H7 (cell line): ENCODE measurements around the gene INO80C. TPM values are rescaled to one million over a fixed set of nuclear protein-coding genes. Genes with fewer than 3 reads are reported as not detected.

Experiments
- DNase-seq: peaks from one replicate; pipeline ENCODE4 v3.0.0; 2012
- H3K27me3 ChIP-seq: 2 replicates; pipeline ENCODE4 v1.6.0; 2011; ENCODE audit warnings: mild to moderate bottlenecking, low read length; ENCODE audit not compliant: control insufficient read depth, insufficient read depth
- H3K36me3 ChIP-seq: replicated peaks from 2 replicates; pipeline ENCODE4 v1.5.1; 2011; ENCODE audit warnings: low read length; ENCODE audit not compliant: control insufficient read depth, insufficient read depth
- H3K4me3 ChIP-seq: 2 replicates; pipeline ENCODE4 v1.5.1; 2011; ENCODE audit warnings: low read depth, mild to moderate bottlenecking, control low read depth, low read length, moderate library complexity; ENCODE audit not compliant: insufficient read depth
- total RNA-seq: library from RNA; depleted of rRNA; stranded (reverse); fragments of >200 nt; shearing (Covaris generic); gene quantifications from 2 replicates; pipeline ENCODE4 v1.2.3, GENCODE V29; 2014

INO80C gene
- total RNA-seq, 1 experiment from 2014 or later = 18.0 TPM

GRCh38 chr18:35516789-35517188, 19.0 kb upstream of the INO80C start:
- no peak for DNase-seq
- H3K27me3 ChIP-seq = no peaks in the 10 kb centered on the region
- H3K4me3 ChIP-seq = no peak overlapping the region
- H3K36me3 ChIP-seq = no peaks in the 10 kb centered on the region

GRCh38 chr18:35516351-35516750, 18.6 kb upstream of the INO80C start:
- DNase-seq = no peak
- Histone ChIP-seq H3K4me3 (no peak overlapping the region), H3K27me3 (no peaks in the 10 kb centered on the region), H3K36me3 (no peaks in the 10 kb centered on the region)

GRCh38 chr18:35515460-35516130, 17.8 kb upstream of the INO80C start:
- DNase-seq = no peak
- H3K4me3 ChIP-seq = no peak overlapping the region
- no peaks in the 10 kb centered on the region for H3K27me3 ChIP-seq
- H3K36me3 ChIP-seq = no peaks in the 10 kb centered on the region

DNA sequence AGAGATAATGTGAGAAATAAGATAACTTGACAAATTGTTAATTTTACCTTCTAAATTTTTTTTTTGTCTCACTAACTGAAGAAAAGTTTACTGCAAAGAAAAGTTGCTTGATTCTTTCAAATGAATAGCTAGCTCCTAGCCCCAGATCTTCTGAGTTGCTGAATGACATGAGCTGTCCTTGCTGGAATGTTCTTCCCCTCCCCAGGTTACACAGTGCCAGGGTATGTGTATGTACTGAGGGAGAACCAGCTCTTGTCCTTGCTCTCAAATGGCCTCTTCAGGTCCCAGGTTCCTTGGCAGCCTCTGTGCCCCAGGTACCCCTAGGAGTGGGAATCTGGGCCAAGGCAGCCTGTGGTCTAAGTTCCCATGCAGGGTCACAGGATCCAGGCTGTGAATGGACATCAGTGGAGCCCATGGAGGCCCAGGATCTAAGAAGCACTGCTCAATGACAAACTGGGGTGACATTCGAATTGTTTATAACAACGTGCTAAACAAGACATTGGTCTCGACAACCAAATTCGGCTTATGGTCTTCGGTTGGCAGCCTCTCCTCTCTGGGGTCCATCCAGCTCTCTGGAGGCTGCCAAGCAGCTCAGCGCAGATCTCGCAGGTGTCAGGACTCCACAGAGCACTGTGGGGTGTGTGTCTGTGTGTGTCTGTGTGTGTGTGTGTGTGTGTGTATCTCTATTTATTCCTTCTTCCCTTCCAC, 17.1 kb upstream of the INO80C start:
- no peak overlapping the region for H3K4me3 ChIP-seq
- no peaks in the 10 kb centered on the region for H3K27me3 ChIP-seq
- H3K36me3 ChIP-seq = no peaks in the 10 kb centered on the region
- no peak for DNase-seq

DNA sequence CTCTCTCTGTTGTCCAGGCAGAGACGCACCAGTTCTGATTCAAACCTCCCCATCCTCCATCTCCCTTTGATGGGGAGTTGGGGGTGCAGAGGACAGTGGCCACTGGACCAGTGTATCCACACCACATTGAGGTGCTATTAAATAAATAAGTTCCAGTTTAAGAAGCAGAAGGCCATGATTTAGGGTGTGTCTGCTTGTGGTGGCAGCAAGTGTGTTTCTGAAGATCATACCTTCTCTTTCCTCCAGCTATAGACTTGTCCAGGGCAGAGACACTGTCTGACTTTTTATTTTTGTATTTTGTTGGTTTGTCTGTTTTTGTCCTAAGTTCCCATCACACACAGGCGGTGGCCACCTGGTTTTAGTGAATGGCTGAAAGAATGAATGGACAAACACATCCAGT, 16.5 kb upstream of the INO80C start:
- no peaks in the 10 kb centered on the region for H3K27me3 ChIP-seq
- no peaks in the 10 kb centered on the region for H3K36me3 ChIP-seq
- no peak for DNase-seq
- no peak overlapping the region for H3K4me3 ChIP-seq

GRCh38 chr18:35513181-35513936, 15.6 kb upstream of the INO80C start:
- H3K36me3 ChIP-seq = no peaks in the 10 kb centered on the region
- no peak overlapping the region for H3K4me3 ChIP-seq
- H3K27me3 ChIP-seq = no peaks in the 10 kb centered on the region
- DNase-seq = no peak

GRCh38 chr18:35512761-35513160, 15.0 kb upstream of the INO80C start:
- no peak overlapping the region for H3K4me3 ChIP-seq
- no peaks in the 10 kb centered on the region for H3K36me3 ChIP-seq
- no peak for DNase-seq
- no peaks in the 10 kb centered on the region for H3K27me3 ChIP-seq

DNA sequence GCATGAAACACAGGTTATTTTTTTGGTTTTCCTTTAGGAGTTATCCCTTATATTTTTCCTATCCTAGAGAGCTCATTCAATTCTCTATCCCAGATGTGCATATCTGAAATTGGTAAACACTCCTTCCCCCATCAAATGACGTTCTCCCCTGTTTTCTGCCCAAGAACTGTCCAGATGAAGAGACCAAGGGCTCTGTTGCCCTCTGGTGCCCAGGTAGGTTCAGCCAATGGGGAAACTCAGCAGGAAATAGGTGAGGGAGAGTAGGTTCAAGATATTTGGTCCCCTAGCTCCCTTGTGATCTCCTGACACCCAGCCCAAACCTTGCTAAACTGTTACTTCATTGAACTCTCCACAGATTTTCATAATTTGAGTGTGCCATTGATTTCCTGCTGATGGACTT, 14.1 kb upstream of the INO80C start:
- Histone ChIP-seq H3K27me3 (no peaks in the 10 kb centered on the region), H3K4me3 (no peak overlapping the region), H3K36me3 (no peaks in the 10 kb centered on the region)
- DNase-seq = no peak

- no peak for DNase-seq
- no peaks in the 10 kb centered on the region for H3K36me3 ChIP-seq
Observed at GRCh38 chr18:35511428-35511827, 13.7 kb upstream of the INO80C start.

DNA sequence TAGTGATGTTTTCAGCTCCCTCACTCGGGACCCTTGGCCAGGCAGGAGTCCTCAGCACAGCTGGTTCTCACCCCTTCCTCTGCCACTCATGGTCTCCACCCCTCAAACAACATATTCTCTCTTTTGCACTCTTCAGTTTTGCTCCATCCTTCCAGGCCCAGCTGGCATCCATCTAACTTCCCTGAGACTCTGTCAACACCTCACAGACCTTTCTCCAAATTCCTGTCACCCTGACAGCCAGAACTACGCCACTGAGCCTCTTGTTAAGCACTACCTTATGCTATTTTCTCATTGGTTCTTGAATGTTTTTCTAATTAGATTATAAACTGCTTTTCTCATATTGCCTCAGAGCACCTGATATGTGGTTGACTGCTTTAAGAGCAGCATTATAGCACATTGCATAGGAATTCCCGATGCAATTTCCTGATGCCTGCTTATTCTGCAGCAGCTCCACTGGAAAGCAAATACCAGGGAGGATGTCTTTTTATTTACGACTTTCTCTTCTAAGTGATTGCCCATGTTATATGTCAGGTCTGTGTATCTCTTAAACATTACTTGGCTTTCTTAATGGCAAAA, 12.4 kb upstream of the INO80C start:
- Histone ChIP-seq H3K27me3 (no peaks in the 10 kb centered on the region), H3K4me3 (no peak overlapping the region), H3K36me3 (no peaks in the 10 kb centered on the region)
- DNase-seq = no peak

More at GRCh38 chr18:35511428-35511827, 13.7 kb upstream of the INO80C start:
- Histone ChIP-seq H3K4me3 (no peak overlapping the region), H3K27me3 (no peaks in the 10 kb centered on the region)

GRCh38 chr18:35508746-35509338, 11.1 kb upstream of the INO80C start:
- Histone ChIP-seq H3K36me3 (no peaks in the 10 kb centered on the region), H3K27me3 (no peaks in the 10 kb centered on the region), H3K4me3 (no peak overlapping the region)
- DNase-seq = peak; percentile 28

GRCh38 chr18:35508030-35508429, 10.3 kb upstream of the INO80C start:
- Histone ChIP-seq H3K27me3 (no peaks in the 10 kb centered on the region), H3K36me3 (no peaks in the 10 kb centered on the region), H3K4me3 (no peak overlapping the region)
- DNase-seq = no peak

DNA sequence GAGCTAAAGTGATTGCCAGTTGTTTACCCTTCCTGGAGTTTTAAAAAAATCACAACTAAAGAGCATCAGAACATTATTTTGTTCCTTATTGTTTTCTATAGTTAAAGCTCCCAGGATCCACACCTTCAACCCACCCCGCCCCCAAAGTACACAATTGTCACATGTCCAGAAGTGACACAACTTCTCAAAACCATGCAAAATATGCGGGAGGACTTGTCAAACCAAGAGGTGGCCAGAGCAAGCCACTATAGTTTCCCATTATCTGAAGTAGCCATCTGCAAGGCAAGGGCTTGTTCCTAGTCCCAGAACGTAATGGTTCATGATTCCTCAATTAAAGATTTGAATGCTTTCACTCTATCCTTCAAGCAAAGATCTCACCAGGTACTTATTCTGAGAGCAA, 9.9 kb upstream of the INO80C start:
- no peak for DNase-seq
- Histone ChIP-seq H3K4me3 (no peak overlapping the region), H3K36me3 (no peaks in the 10 kb centered on the region), H3K27me3 (no peaks in the 10 kb centered on the region)

DNA sequence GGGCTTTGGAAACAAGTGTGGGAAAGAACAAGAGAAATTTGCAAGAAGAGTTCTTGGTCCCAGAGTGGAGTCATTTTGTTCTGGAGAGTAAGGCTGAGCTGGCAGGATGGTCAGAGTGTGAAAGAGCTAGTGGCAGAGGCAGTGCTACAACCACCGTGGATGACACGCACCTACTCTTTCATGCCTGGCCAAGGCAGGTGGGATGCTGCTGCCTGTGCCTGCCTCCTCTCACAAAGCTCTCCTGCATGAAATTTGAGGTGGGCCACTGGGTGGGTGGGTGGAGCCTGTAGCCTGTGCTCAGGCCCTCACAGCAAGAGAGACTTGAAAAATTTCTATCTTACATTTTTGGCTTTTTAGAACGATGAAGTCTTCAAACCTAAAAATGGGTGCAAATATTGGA, 9.4 kb upstream of the INO80C start:
- H3K36me3 ChIP-seq = no peaks in the 10 kb centered on the region
- DNase-seq = no peak
- no peaks in the 10 kb centered on the region for H3K27me3 ChIP-seq
- H3K4me3 ChIP-seq = no peak overlapping the region
